ENCODE data around the gene NRXN3.

The NRXN3 gene

DNA sequence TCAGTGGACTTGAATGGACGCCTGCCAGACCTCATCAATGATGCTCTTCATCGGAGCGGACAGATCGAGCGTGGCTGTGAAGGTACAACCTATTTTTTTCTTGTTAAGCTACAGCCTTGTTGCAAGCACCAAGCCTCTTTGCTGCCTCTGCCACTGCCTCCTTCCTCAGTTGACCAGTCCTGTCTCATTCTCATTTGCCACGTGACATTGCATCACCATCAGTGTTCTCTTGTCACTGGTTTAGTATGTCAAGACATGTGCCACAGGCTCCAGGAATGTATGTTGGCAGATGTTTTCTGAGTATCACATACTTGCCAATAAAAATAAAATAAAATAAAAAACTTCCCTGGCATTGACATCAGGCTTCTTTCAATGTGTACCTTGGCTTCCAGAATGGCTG is 798.1 kb downstream of the NRXN3 start:
- TF ChIP-seq, protein P1, sequence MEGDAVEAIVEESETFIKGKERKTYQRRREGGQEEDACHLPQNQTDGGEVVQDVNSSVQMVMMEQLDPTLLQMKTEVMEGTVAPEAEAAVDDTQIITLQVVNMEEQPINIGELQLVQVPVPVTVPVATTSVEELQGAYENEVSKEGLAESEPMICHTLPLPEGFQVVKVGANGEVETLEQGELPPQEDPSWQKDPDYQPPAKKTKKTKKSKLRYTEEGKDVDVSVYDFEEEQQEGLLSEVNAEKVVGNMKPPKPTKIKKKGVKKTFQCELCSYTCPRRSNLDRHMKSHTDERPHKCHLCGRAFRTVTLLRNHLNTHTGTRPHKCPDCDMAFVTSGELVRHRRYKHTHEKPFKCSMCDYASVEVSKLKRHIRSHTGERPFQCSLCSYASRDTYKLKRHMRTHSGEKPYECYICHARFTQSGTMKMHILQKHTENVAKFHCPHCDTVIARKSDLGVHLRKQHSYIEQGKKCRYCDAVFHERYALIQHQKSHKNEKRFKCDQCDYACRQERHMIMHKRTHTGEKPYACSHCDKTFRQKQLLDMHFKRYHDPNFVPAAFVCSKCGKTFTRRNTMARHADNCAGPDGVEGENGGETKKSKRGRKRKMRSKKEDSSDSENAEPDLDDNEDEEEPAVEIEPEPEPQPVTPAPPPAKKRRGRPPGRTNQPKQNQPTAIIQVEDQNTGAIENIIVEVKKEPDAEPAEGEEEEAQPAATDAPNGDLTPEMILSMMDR (IDR thresholded peaks at IDR 0.05; ENCODE audit: low read depth, low read length), result no peak
- no peak overlapping the region for H3K4me3 ChIP-seq (ENCODE audit: low read depth, low read length)

DNA sequence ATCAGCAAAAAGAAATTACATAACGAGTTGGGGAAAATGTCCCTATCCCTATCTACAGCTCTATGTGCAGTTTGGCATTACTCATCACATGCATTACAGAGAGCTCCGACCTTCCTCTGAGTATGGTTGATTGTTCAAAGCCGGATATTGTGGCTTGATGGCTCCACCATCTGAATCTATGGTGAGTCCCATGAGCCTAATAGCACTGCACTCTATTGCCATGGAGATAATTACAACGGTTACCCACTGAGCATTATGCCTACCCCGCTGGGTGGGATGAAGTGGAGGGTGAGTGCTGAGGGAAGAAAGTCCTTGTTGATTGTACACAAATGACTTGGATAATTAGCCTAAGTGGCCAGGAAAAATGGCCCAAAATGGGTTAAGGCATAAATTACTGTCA is 800.5 kb downstream of the NRXN3 start:
- TF ChIP-seq, protein P1 (IDR thresholded peaks at IDR 0.05; ENCODE audit: low read depth, low read length), result no peak
- H3K4me3 ChIP-seq (ENCODE audit: low read depth, low read length), result no peak overlapping the region

DNA sequence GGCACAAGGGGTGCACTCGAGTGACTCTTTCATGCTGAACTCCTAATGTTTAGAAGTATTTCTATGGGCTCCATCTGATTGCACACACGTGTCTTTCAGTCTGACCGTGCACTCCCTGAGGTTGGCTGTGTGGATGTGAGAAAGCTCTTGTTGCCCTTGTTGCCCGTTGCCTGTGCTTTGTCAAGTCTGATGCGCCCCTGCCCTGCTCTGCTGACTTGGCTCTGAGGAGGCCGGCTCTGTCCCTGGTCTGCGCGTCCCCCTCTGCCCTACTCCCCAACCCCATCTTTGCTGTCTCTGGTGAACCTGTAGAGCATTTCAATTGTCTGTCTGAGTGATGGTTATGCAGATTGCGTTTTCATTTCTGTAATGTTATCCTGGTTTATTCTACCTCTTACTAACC is 802.3 kb downstream of the NRXN3 start:
- H3K4me3 ChIP-seq (ENCODE audit: low read depth, low read length), result no peak overlapping the region
- TF ChIP-seq, protein P1 (IDR thresholded peaks at IDR 0.05; ENCODE audit: low read depth, low read length), result no peak

DNA sequence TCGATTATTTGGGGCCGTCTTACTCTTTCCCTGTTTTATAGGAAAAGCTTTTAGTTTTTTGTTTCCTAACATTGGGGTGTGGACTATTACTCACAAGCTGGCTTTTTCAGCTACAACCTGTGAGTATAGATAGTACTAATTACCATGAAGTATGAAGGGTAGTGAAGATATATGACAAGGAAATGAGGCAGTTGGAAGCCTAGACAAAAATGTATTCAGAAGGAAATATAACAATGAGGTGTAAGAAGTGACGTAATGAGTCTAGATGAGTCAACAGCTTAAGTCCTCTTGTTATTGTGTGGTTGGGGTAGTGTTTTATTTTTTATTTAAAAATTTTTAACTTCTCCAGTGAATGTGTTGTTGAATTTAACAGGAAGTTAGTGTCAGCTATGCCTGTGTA is 804.5 kb downstream of the NRXN3 start:
- H3K4me3 ChIP-seq (ENCODE audit: low read depth, low read length), result no peak overlapping the region
- TF ChIP-seq, protein P1 (IDR thresholded peaks at IDR 0.05; ENCODE audit: low read depth, low read length), result no peak

- TF ChIP-seq, protein P1 (IDR thresholded peaks at IDR 0.05; ENCODE audit: low read depth, low read length), result no peak
- no peak overlapping the region for H3K4me3 ChIP-seq (ENCODE audit: low read depth, low read length)
Measured at GRCh38 chr14:78975734-78976133, 805.6 kb downstream of the NRXN3 start.

- TF ChIP-seq, protein P1 (IDR thresholded peaks at IDR 0.05; ENCODE audit: low read depth, low read length), result no peak
- no peak overlapping the region for H3K4me3 ChIP-seq (ENCODE audit: low read depth, low read length)
Measured at GRCh38 chr14:78978896-78979295, 808.7 kb downstream of the NRXN3 start.

DNA sequence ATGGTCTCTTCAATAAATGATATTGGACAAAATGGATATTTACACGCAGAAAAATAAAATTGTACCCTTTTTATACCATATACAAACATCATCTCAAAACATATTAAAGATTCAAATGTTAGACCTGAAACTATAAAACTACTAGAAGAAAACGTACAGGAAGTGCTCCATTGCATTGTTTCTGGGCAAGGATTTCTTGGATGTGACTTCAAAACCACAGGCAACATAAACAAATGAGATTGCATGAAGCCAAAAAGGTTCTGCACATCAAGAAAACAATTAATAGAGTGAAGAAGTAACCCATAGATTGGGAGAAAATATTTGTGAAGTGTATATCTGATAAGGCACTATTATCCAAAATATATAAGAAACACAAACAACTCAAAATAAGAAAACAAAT is 812.4 kb downstream of the NRXN3 start:
- no peak overlapping the region for H3K4me3 ChIP-seq (ENCODE audit: low read depth, low read length)
- TF ChIP-seq, protein P1 (IDR thresholded peaks at IDR 0.05; ENCODE audit: low read depth, low read length), result no peak

All from WI38 (cell line).